GM19043 (cell line): ENCODE results near the gene SMOC2.
"Not testable (repeated sequence)": the region's sequence is repeated elsewhere in the genome, so short reads cannot be mapped to it uniquely, and the experiment has no call there.

Experiments used
- ATAC-seq: cut with Tn5 transposase; IDR thresholded peaks from one replicate; pipeline ENCODE4 v1.9.1; 2021; ENCODE audit warnings: low read depth; ENCODE audit not compliant: unreplicated experiment

The SMOC2 gene

GRCh38 chr6:168670401-168670985, 229.5 kb downstream of the SMOC2 start:
- ATAC-seq: no peak

GRCh38 chr6:168671028-168671862, 230.3 kb downstream of the SMOC2 start:
- no peak for ATAC-seq

- no peak for ATAC-seq
Observed at GRCh38 chr6:168671863-168672546, 231.0 kb downstream of the SMOC2 start.

GRCh38 chr6:168674595-168674994, 233.6 kb downstream of the SMOC2 start:
- no peak for ATAC-seq

- no peak for ATAC-seq
Observed at GRCh38 chr6:168675375-168675774, 234.4 kb downstream of the SMOC2 start.

GRCh38 chr6:168675933-168676551, 235.1 kb downstream of the SMOC2 start:
- ATAC-seq: no peak

GRCh38 chr6:168676552-168677322, 235.8 kb downstream of the SMOC2 start:
- ATAC-seq: no peak

GRCh38 chr6:168677323-168677781, 236.4 kb downstream of the SMOC2 start:
- not testable (repeated sequence) for ATAC-seq

- ATAC-seq: no peak
Observed at GRCh38 chr6:168678077-168678476, 237.1 kb downstream of the SMOC2 start.

- no peak for ATAC-seq
Observed at GRCh38 chr6:168678588-168678987, 237.6 kb downstream of the SMOC2 start.

GRCh38 chr6:168681748-168682147, 240.8 kb downstream of the SMOC2 start:
- no peak for ATAC-seq

GRCh38 chr6:168683621-168684020, 242.6 kb downstream of the SMOC2 start:
- ATAC-seq: no peak

GRCh38 chr6:168684471-168684870, 243.5 kb downstream of the SMOC2 start:
- no peak for ATAC-seq

GRCh38 chr6:168684906-168685305, 243.9 kb downstream of the SMOC2 start:
- no peak for ATAC-seq

GRCh38 chr6:168686029-168686738, 245.2 kb downstream of the SMOC2 start:
- ATAC-seq: no peak

GRCh38 chr6:168686831-168687730, 246.1 kb downstream of the SMOC2 start:
- ATAC-seq: no peak

GRCh38 chr6:168690271-168690670, 249.3 kb downstream of the SMOC2 start:
- no peak for ATAC-seq

GRCh38 chr6:168691774-168692173, 250.8 kb downstream of the SMOC2 start:
- no peak for ATAC-seq
